ENCODE measurements around the gene EFNA4. TPM values are rescaled to one million over a fixed set of nuclear protein-coding genes. Genes with fewer than 3 reads are reported as not detected.

EFNA4 gene
- total RNA-seq, 1 donor from 2014 or later, result 5.8 TPM

GRCh38 chr1:155066777-155067176 lies 3.2 kb downstream of the EFNA4 start:
- no peak overlapping the region for H3K27ac Mint-ChIP-seq
- intact Hi-C loops (cut with micrococcal nuclease), result no loop called here
- peaks cover 2% of the 10 kb centered on the region for H3K27me3 Mint-ChIP-seq

GRCh38 chr1:155068599-155068998 lies 5.1 kb downstream of the EFNA4 start:
- H3K4me3 Mint-ChIP-seq, result no peak overlapping the region
- H3K27ac Mint-ChIP-seq, result no peak overlapping the region
- peaks cover 6% of the 10 kb centered on the region for H3K36me3 Mint-ChIP-seq (ENCODE audit: low read depth)
- H3K4me1 Mint-ChIP-seq, result peaks cover 21% of the 10 kb centered on the region
- intact Hi-C loops (cut with micrococcal nuclease), result no loop called here
- no peak for DNase-seq
- peaks cover 2% of the 10 kb centered on the region for H3K27me3 Mint-ChIP-seq
- no peaks in the 10 kb centered on the region for H3K9me3 Mint-ChIP-seq

More at GRCh38 chr1:155066777-155067176, 3.2 kb downstream of the EFNA4 start:
- peaks cover 6% of the 10 kb centered on the region for H3K36me3 Mint-ChIP-seq (ENCODE audit: low read depth)
- H3K9me3 Mint-ChIP-seq, result no peaks in the 10 kb centered on the region
- no peak overlapping the region for H3K4me3 Mint-ChIP-seq
- DNase-seq, result no peak
- peaks cover 24% of the 10 kb centered on the region for H3K4me1 Mint-ChIP-seq

GRCh38 chr1:155069551-155070157 lies 6.1 kb downstream of the EFNA4 start:
- Mint-ChIP-seq H3K27me3 (peaks cover 2% of the 10 kb centered on the region), H3K4me3 (no peak overlapping the region), H3K36me3 (ENCODE audit: low read depth) (peaks cover 6% of the 10 kb centered on the region), H3K9me3 (no peaks in the 10 kb centered on the region), H3K27ac (no peak overlapping the region), H3K4me1 (peaks cover 24% of the 10 kb centered on the region)
- no peak for DNase-seq
- intact Hi-C loops (cut with micrococcal nuclease), result no loop called here

GRCh38 chr1:155070158-155070621 lies 6.7 kb downstream of the EFNA4 start:
- peak overlapping the region; percentile 15 for H3K4me3 Mint-ChIP-seq
- H3K36me3 Mint-ChIP-seq (ENCODE audit: low read depth), result peaks cover 6% of the 10 kb centered on the region
- no peak for DNase-seq
- H3K9me3 Mint-ChIP-seq, result no peaks in the 10 kb centered on the region
- H3K27me3 Mint-ChIP-seq, result peaks cover 2% of the 10 kb centered on the region
- H3K4me1 Mint-ChIP-seq, result peaks cover 24% of the 10 kb centered on the region
- H3K27ac Mint-ChIP-seq, result no peak overlapping the region
- intact Hi-C loops (cut with micrococcal nuclease), result no loop called here

GRCh38 chr1:155070721-155071569 lies 7.4 kb downstream of the EFNA4 start:
- peaks cover 2% of the 10 kb centered on the region for H3K27me3 Mint-ChIP-seq
- DNase-seq, result peak; percentile 91
- peaks cover 28% of the 10 kb centered on the region for H3K4me1 Mint-ChIP-seq
- H3K9me3 Mint-ChIP-seq, result no peaks in the 10 kb centered on the region
- H3K27ac Mint-ChIP-seq, result no peak overlapping the region
- intact Hi-C loops (cut with micrococcal nuclease), result no loop called here
- H3K4me3 Mint-ChIP-seq, result peak overlapping the region; percentile 15
- peaks cover 6% of the 10 kb centered on the region for H3K36me3 Mint-ChIP-seq (ENCODE audit: low read depth)

- Mint-ChIP-seq H3K9me3 (no peaks in the 10 kb centered on the region), H3K36me3 (ENCODE audit: low read depth) (peaks cover 6% of the 10 kb centered on the region), H3K4me1 (peaks cover 30% of the 10 kb centered on the region), H3K27ac (peak overlapping the region; percentile 13), H3K27me3 (peaks cover 2% of the 10 kb centered on the region), H3K4me3 (peak overlapping the region; percentile 15)
- intact Hi-C loops (cut with micrococcal nuclease), result no loop called here
- no peak for DNase-seq
These were observed 8.2 kb downstream of the EFNA4 start for GRCh38 chr1:155071701-155072100.

- H3K4me3 Mint-ChIP-seq, result no peak overlapping the region
These were observed 9.2 kb downstream of the EFNA4 start for GRCh38 chr1:155072531-155073289.

GRCh38 chr1:155073377-155074242 lies 10.1 kb downstream of the EFNA4 start:
- Mint-ChIP-seq H3K4me1 (peaks cover 34% of the 10 kb centered on the region), H3K27ac (no peak overlapping the region), H3K9me3 (no peaks in the 10 kb centered on the region), H3K4me3 (no peak overlapping the region), H3K27me3 (peaks cover 7% of the 10 kb centered on the region), H3K36me3 (ENCODE audit: low read depth) (peaks cover 2% of the 10 kb centered on the region)
- peak; percentile 78 for DNase-seq
- intact Hi-C loops (cut with micrococcal nuclease), result no loop called here

More at GRCh38 chr1:155072531-155073289, 9.2 kb downstream of the EFNA4 start:
- H3K36me3 Mint-ChIP-seq (ENCODE audit: low read depth), result peaks cover 6% of the 10 kb centered on the region
- peaks cover 32% of the 10 kb centered on the region for H3K4me1 Mint-ChIP-seq
- H3K9me3 Mint-ChIP-seq, result no peaks in the 10 kb centered on the region
- H3K27ac Mint-ChIP-seq, result no peak overlapping the region
- intact Hi-C loops (cut with micrococcal nuclease), result no loop called here
- H3K27me3 Mint-ChIP-seq, result peaks cover 4% of the 10 kb centered on the region
- no peak for DNase-seq

- intact Hi-C loops (cut with micrococcal nuclease), result no loop called here
- Mint-ChIP-seq H3K4me3 (no peak overlapping the region), H3K36me3 (ENCODE audit: low read depth) (no peaks in the 10 kb centered on the region), H3K27me3 (peaks cover 16% of the 10 kb centered on the region), H3K27ac (no peak overlapping the region), H3K9me3 (no peaks in the 10 kb centered on the region), H3K4me1 (peaks cover 41% of the 10 kb centered on the region)
- no peak for DNase-seq
These were observed 12.0 kb downstream of the EFNA4 start for GRCh38 chr1:155075535-155075934.

- no peak overlapping the region for H3K27ac Mint-ChIP-seq
- H3K27me3 Mint-ChIP-seq, result peaks cover 21% of the 10 kb centered on the region
- H3K9me3 Mint-ChIP-seq, result no peaks in the 10 kb centered on the region
- intact Hi-C loops (cut with micrococcal nuclease), result no loop called here
- DNase-seq, result no peak
- no peak overlapping the region for H3K4me3 Mint-ChIP-seq
- H3K4me1 Mint-ChIP-seq, result peaks cover 40% of the 10 kb centered on the region
- H3K36me3 Mint-ChIP-seq (ENCODE audit: low read depth), result no peaks in the 10 kb centered on the region
These were observed 12.8 kb downstream of the EFNA4 start for GRCh38 chr1:155076371-155076770.

GRCh38 chr1:155077346-155077745 lies 13.8 kb downstream of the EFNA4 start:
- no peaks in the 10 kb centered on the region for H3K36me3 Mint-ChIP-seq (ENCODE audit: low read depth)
- no peak for DNase-seq
- H3K4me1 Mint-ChIP-seq, result peaks cover 44% of the 10 kb centered on the region
- H3K27me3 Mint-ChIP-seq, result peaks cover 26% of the 10 kb centered on the region
- no peak overlapping the region for H3K4me3 Mint-ChIP-seq
- intact Hi-C loops (cut with micrococcal nuclease), result no loop called here
- H3K27ac Mint-ChIP-seq, result no peak overlapping the region
- H3K9me3 Mint-ChIP-seq, result no peaks in the 10 kb centered on the region

- intact Hi-C loops (cut with micrococcal nuclease), result no loop called here
- DNase-seq, result no peak
- Mint-ChIP-seq H3K4me1 (peaks cover 47% of the 10 kb centered on the region), H3K27ac (no peak overlapping the region), H3K9me3 (no peaks in the 10 kb centered on the region), H3K36me3 (ENCODE audit: low read depth) (no peaks in the 10 kb centered on the region), H3K27me3 (peaks cover 32% of the 10 kb centered on the region), H3K4me3 (no peak overlapping the region)
These were observed 14.4 kb downstream of the EFNA4 start for GRCh38 chr1:155077758-155078445.

All from activated CD4-positive, alpha-beta T cell treated with anti-CD3 and anti-CD28 coated beads, Interleukin-2, amount 10 ng/mL, durations not matched to agents 24 days and 14 days (primary cell).